ENCODE data around the gene BTF3L4. TPM values are rescaled to one million over a fixed set of nuclear protein-coding genes. Genes with fewer than 3 reads are reported as not detected.
A peak's percentile ranks its signal among the peaks of the same experiment; 100 is the strongest.
"Not testable (repeated sequence)": the region's sequence is repeated elsewhere in the genome, so short reads cannot be mapped to it uniquely, and the experiment has no call there.

The BTF3L4 gene
- total RNA-seq (58.7 TPM), polyA plus RNA-seq (ENCODE audit: insufficient read depth in 1 of 8, insufficient read length in 8 of 8, low replicate concordance in 1 of 8) (10 to 100 TPM; 63.9 to 80.3 (median 73.2) TPM)
- long read RNA-seq, donor 1, full-length matches to known transcripts = 22 of 22 reads
- long read RNA-seq, donor 1, partial matches to known transcripts = 0 of 22 reads
- long read RNA-seq, donor 1, other reads (novel, unspliced or antisense) = 0 of 22 reads
- long read RNA-seq, donor 2, full-length matches to known transcripts = 5 of 5 reads
- long read RNA-seq, donor 2, partial matches to known transcripts = 0 of 5 reads
- long read RNA-seq, donor 2, other reads (novel, unspliced or antisense) = 0 of 5 reads
- long read RNA-seq, donor 3, full-length matches to known transcripts = 43 of 43 reads
- long read RNA-seq, donor 3, partial matches to known transcripts = 0 of 43 reads
- long read RNA-seq, donor 3, other reads (novel, unspliced or antisense) = 0 of 43 reads
- long read RNA-seq, donor 4, full-length matches to known transcripts = 25 of 25 reads
- long read RNA-seq, donor 4, partial matches to known transcripts = 0 of 25 reads
- long read RNA-seq, donor 4, other reads (novel, unspliced or antisense) = 0 of 25 reads
- long read RNA-seq, donor 5, full-length matches to known transcripts = 103 of 103 reads
- long read RNA-seq, donor 5, partial matches to known transcripts = 0 of 103 reads
- long read RNA-seq, donor 5, other reads (novel, unspliced or antisense) = 0 of 103 reads
- long read RNA-seq, donor 6, full-length matches to known transcripts = 113 of 166 reads
- long read RNA-seq, donor 6, partial matches to known transcripts = 53 of 166 reads
- long read RNA-seq, donor 6, other reads (novel, unspliced or antisense) = 0 of 166 reads
- long read RNA-seq, donor 7, full-length matches to known transcripts = 62 of 72 reads
- long read RNA-seq, donor 7, partial matches to known transcripts = 10 of 72 reads
- long read RNA-seq, donor 7, other reads (novel, unspliced or antisense) = 0 of 72 reads
- long read RNA-seq, donor 8, full-length matches to known transcripts = 50 of 58 reads
- long read RNA-seq, donor 8, partial matches to known transcripts = 8 of 58 reads
- long read RNA-seq, donor 8, other reads (novel, unspliced or antisense) = 0 of 58 reads
- long read RNA-seq, donor 9, full-length matches to known transcripts = 47 of 56 reads
- long read RNA-seq, donor 9, partial matches to known transcripts = 9 of 56 reads
- long read RNA-seq, donor 9, other reads (novel, unspliced or antisense) = 0 of 56 reads
- long read RNA-seq, donor 10, full-length matches to known transcripts = 80 of 134 reads
- long read RNA-seq, donor 10, partial matches to known transcripts = 54 of 134 reads
- long read RNA-seq, donor 10, other reads (novel, unspliced or antisense) = 0 of 134 reads
- long read RNA-seq, donor 11, full-length matches to known transcripts = 45 of 45 reads
- long read RNA-seq, donor 11, partial matches to known transcripts = 0 of 45 reads
- long read RNA-seq, donor 11, other reads (novel, unspliced or antisense) = 0 of 45 reads

DNA sequence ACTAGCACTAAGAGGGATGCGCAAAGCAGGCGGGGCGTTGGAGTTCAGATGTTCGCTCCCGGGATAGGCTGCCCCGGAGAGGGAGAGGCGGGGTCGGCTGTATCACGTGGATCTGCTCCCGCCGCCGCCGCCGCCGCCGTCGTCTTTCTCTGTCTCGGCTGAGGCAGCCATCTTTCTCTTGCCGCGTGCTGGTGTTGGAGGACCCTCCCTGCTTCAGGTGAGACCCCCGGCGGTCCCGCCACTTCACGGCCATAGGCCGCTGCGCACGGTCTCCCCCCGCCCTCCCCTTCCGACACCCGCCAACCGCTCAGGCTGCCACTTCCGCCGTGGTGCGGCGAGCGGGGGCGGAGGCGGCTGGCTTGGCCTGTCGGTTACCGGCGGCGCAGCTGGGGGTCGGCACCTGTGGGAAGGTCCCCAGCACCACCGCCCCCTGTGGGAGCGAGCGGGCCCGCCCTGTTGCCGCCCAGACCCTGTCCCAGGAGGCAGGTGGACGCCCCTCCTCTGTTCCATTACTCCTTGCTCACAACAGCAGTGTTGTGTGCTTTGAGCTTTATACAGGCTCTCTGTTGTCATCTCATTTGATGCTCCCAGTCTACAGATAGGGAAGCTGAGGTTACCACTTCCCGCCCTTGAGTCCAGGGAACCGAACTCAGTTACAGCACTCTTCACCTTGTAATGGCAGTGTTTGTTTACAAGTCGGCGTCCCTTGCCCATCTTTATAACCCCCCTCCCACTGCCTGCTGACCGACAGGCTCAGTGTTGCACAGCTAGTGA, at the start of gene BTF3L4:
BTF3L4 (plus strand) TSS at position 133 of the 774 bp plus-strand sequence. CDS start 3,553 bp downstream, outside the sequence.
- Histone ChIP-seq H3K4me1 (ENCODE audit: control insufficient read depth, insufficient read depth, low read length) (peaks cover 10% of the 10 kb centered on the region), H3K9me3 (replicated peaks; ENCODE audit: control insufficient read depth, low read depth, low read length) (no peaks in the 10 kb centered on the region), H3K27ac (ENCODE audit: low read length) (peak within 1 kb of the TSS; percentile 97), H3K4me3 (ENCODE audit: low read length) (peak within 1 kb of the TSS; percentile 93), H3K27me3 (ENCODE audit: control insufficient read depth, insufficient read depth, low read length) (no peaks in the 10 kb centered on the region), H3K36me3 (ENCODE audit: control insufficient read depth, insufficient read depth, low read length) (peaks cover 12% of the 10 kb centered on the region)
- WGBS (ENCODE audit: insufficient coverage) = 0% methylated on average over 52 of the region's 54 CpGs
- peak; percentile 98 for DNase-seq

DNA sequence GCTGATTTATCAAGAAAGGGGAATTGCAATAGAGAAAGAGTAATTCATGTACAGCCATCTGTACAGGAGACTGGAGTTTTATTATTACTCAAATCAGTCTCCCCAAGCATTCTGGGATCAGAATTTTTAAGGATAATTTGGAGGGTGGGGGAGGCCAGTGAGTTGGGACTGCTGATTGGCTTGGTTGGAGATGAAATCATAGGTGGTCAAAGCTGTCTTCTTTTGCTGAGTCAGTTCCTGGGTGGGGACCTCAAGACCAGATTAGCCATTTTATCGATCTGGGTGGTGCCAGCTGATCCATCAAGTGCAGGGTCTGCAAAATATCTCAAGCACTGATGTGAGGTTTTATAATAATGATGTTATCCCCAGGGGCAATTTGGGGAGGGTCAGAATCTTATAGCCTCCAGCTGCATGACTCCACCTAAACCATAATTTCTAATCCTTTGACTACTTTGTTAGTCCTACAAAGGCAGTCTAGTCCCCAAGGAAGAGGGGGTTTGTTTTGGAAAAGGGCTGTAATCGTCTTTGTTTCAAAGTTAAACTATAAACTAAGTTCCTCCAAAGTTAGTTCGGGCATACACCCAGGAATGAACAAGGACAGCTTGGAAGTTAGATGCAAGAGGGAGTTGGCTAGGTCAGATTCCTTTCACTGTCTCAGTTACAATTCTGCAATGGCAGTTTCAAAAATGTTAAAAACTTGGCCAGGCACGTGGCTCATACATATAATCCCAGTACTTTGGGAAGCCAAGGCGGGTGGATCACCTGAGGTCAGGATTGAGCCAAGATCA, 48.7 kb upstream of the BTF3L4 start:
- Histone ChIP-seq H3K4me3 (ENCODE audit: low read length) (no peak overlapping the region), H3K9me3 (replicated peaks; ENCODE audit: control insufficient read depth, low read depth, low read length) (no peaks in the 10 kb centered on the region), H3K27ac (ENCODE audit: low read length) (no peak overlapping the region), H3K36me3 (ENCODE audit: control insufficient read depth, insufficient read depth, low read length) (no peaks in the 10 kb centered on the region), H3K4me1 (ENCODE audit: control insufficient read depth, insufficient read depth, low read length) (no peaks in the 10 kb centered on the region), H3K27me3 (ENCODE audit: control insufficient read depth, insufficient read depth, low read length) (peaks cover 18% of the 10 kb centered on the region)
- no CpG with 5 or more reads among the region's 5 CpGs for WGBS (ENCODE audit: insufficient coverage)
- peak; percentile 88 for DNase-seq

DNA sequence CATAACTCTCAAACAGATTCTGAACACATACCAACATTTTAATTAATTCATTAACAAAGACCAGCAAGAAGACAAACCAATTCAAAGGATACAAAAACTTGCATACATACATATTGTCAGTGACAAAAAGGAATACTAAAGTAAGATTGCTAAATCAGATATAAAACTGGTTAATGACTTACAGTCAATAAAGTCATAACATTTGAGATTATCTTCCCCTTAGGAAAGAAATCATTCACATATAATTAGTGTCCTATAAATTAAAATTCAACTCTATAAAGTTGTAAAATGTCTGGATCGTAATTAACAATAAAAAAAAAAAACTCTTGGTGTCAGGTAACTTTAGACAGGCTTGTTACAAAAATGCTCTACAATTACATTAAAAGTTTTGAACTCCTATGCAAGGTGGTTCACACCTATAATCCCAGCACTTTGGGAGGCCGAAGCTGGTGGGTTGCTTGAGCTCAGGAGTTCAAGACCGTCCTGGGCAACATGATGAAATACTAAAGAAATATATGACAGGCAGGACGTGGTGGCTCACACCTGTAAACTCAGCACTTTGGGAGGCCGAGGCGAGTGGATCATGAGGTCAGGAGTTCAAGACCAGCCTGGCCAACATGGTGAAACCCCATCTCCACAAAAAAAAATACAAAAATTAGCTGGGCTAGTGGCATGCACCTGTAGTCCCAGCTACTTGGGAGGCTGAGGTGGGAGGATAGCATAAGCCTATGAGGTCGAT, 47.9 kb upstream of the BTF3L4 start:
- no peaks in the 10 kb centered on the region for H3K9me3 ChIP-seq (replicated peaks; ENCODE audit: control insufficient read depth, low read depth, low read length)
- no peak overlapping the region for H3K27ac ChIP-seq (ENCODE audit: low read length)
- no peak overlapping the region for H3K4me3 ChIP-seq (ENCODE audit: low read length)
- DNase-seq = no peak
- no peaks in the 10 kb centered on the region for H3K4me1 ChIP-seq (ENCODE audit: control insufficient read depth, insufficient read depth, low read length)
- H3K36me3 ChIP-seq (ENCODE audit: control insufficient read depth, insufficient read depth, low read length) = no peaks in the 10 kb centered on the region
- H3K27me3 ChIP-seq (ENCODE audit: control insufficient read depth, insufficient read depth, low read length) = peaks cover 18% of the 10 kb centered on the region
- no CpG with 5 or more reads among the region's 7 CpGs for WGBS (ENCODE audit: insufficient coverage)

DNA sequence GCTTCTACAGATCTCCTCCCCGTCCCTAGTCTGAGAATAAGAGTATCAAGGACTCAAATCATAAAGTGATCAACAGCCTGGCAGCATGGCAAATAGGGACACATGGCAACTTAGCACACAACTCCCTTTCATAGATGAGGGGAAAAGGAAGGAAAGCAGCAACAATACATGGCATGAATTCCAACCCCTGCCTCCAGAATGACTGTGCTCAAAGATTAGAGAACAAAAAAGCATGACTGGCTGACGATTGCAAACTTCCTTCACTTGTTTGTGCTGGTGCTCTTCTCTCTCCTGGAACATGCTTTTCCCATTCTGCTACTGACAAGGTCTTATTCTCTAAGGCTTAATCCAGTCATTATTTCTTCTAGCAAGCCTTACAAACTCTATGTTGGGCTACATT, 34.0 kb upstream of the BTF3L4 start:
- Histone ChIP-seq H3K4me3 (ENCODE audit: low read length) (no peak overlapping the region), H3K36me3 (ENCODE audit: control insufficient read depth, insufficient read depth, low read length) (peaks cover 37% of the 10 kb centered on the region), H3K4me1 (ENCODE audit: control insufficient read depth, insufficient read depth, low read length) (no peaks in the 10 kb centered on the region), H3K27me3 (ENCODE audit: control insufficient read depth, insufficient read depth, low read length) (no peaks in the 10 kb centered on the region), H3K9me3 (replicated peaks; ENCODE audit: control insufficient read depth, low read depth, low read length) (no peaks in the 10 kb centered on the region), H3K27ac (ENCODE audit: low read length) (no peak overlapping the region)
- WGBS (ENCODE audit: insufficient coverage) = 73% methylated on average over 1 of the region's 2 CpGs
- DNase-seq = no peak

DNA sequence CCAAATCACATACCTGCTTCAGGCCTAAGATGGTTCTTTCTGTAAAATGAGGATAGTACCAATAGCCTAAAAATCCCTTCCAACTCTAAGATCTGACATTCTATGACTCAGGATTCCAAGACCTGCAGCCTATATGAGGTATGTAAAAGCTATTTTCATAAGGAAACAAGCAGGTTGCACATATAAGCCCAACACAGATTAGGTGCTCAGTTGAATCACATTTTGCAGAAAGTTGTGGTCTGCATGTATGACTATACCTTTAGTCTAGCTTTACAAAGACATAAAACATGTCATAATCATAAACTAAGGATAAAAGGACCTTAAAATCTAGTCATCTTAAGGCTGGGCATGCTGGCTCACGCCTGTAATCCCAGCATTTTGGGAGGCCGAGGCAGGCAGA, 29.8 kb upstream of the BTF3L4 start:
- H3K36me3 ChIP-seq (ENCODE audit: control insufficient read depth, insufficient read depth, low read length) = peaks cover 29% of the 10 kb centered on the region
- DNase-seq = no peak

DNA sequence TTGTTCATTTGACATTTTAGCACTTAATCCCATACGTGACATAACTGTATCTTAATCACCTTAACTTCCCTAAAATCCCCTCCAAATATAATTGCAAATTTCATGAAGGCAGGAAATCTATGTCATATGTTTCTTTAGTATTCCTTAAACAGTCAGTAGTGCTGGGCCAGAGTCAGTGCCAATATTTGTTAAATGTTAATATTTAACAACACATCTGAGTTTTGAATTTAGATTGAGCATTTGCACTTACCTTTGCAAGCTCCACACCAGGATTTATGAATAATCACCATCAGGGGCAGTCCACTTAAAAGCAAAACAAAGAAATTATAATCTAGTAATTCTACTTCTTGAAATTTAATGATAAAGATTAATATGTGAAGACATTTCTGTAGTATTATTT, 27.8 kb upstream of the BTF3L4 start:
- H3K36me3 ChIP-seq (ENCODE audit: control insufficient read depth, insufficient read depth, low read length) = peaks cover 14% of the 10 kb centered on the region
- WGBS (ENCODE audit: insufficient coverage) = no CpG with 5 or more reads among the region's 1 CpG
- DNase-seq = no peak
- no peak overlapping the region for H3K27ac ChIP-seq (ENCODE audit: low read length)
- no peak overlapping the region for H3K4me3 ChIP-seq (ENCODE audit: low read length)
- peaks cover 11% of the 10 kb centered on the region for H3K4me1 ChIP-seq (ENCODE audit: control insufficient read depth, insufficient read depth, low read length)
- no peaks in the 10 kb centered on the region for H3K9me3 ChIP-seq (replicated peaks; ENCODE audit: control insufficient read depth, low read depth, low read length)
- no peaks in the 10 kb centered on the region for H3K27me3 ChIP-seq (ENCODE audit: control insufficient read depth, insufficient read depth, low read length)

More for the DNA sequence above, 29.8 kb upstream of the BTF3L4 start:
- H3K9me3 ChIP-seq (replicated peaks; ENCODE audit: control insufficient read depth, low read depth, low read length) = no peaks in the 10 kb centered on the region
- no peak overlapping the region for H3K4me3 ChIP-seq (ENCODE audit: low read length)
- WGBS (ENCODE audit: insufficient coverage) = 83% methylated on average over 2 of the region's 2 CpGs
- no peaks in the 10 kb centered on the region for H3K4me1 ChIP-seq (ENCODE audit: control insufficient read depth, insufficient read depth, low read length)
- H3K27me3 ChIP-seq (ENCODE audit: control insufficient read depth, insufficient read depth, low read length) = no peaks in the 10 kb centered on the region
- no peak overlapping the region for H3K27ac ChIP-seq (ENCODE audit: low read length)

DNA sequence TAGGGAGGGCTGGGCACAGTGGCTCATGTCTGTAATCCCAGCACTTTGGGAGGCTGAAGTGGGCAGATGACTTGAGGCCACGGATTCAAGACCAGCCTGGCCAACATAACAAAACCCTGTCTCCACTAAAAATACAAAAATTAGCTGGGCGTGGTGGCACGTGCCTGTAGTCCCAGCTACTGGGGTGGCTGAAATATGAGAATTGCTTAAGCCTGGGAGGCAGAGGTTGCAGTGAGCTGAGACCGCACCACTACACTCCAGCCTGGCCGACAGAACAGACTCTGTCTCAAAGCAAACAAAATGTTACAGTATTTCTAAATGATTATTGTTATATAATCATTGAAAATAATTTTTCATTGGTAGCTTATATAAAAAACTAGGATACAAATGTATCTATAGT, 27.3 kb upstream of the BTF3L4 start:
- peaks cover 11% of the 10 kb centered on the region for H3K36me3 ChIP-seq (ENCODE audit: control insufficient read depth, insufficient read depth, low read length)
- DNase-seq = not testable (repeated sequence)
- WGBS (ENCODE audit: insufficient coverage) = no CpG with 5 or more reads among the region's 5 CpGs

DNA sequence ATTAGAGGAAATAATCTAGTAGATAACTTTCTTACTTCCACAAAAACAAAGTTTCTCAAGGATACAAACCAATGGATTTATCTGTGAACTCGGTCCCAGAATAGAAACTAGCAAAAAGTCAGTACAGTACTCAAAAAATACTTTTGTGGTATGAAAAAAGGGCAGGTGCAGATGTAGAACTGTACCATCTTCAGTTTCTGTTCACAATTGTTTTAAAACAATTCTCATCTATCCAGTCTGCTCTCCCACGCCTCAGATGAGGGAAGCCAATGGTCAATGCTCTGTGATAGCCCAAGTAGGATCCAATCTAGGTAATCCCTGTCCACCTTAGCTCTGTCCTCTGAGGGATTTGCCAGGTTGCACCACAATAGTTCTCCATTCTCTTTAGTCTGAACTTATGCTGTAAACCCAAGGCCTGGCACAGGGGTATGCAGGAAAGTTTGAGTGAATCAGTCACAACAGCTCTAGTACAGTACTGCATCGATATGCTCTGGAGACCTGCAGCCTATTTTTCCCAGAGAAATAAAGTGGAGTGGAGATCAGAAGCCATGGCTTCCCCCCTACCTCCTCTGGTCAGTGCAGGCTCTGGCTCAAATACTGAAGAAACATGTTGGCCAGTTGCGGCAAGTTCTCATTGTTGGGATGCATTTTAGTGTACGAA, 23.8 kb upstream of the BTF3L4 start:
- Histone ChIP-seq H3K27ac (ENCODE audit: low read length) (no peak overlapping the region), H3K36me3 (ENCODE audit: control insufficient read depth, insufficient read depth, low read length) (peaks cover 3% of the 10 kb centered on the region), H3K4me1 (ENCODE audit: control insufficient read depth, insufficient read depth, low read length) (peaks cover 11% of the 10 kb centered on the region), H3K27me3 (ENCODE audit: control insufficient read depth, insufficient read depth, low read length) (no peaks in the 10 kb centered on the region), H3K4me3 (ENCODE audit: low read length) (peak overlapping the region; percentile 81), H3K9me3 (replicated peaks; ENCODE audit: control insufficient read depth, low read depth, low read length) (no peaks in the 10 kb centered on the region)
- WGBS (ENCODE audit: insufficient coverage) = 68% methylated on average over 3 of the region's 5 CpGs
- peak; percentile 7 for DNase-seq

More for the DNA sequence above, 27.3 kb upstream of the BTF3L4 start:
- H3K4me3 ChIP-seq (ENCODE audit: low read length); H3K27ac ChIP-seq (ENCODE audit: low read length); H3K27me3 ChIP-seq (ENCODE audit: control insufficient read depth, insufficient read depth, low read length); H3K9me3 ChIP-seq (replicated peaks; ENCODE audit: control insufficient read depth, low read depth, low read length): not testable (repeated sequence)
- peaks cover 11% of the 10 kb centered on the region for H3K4me1 ChIP-seq (ENCODE audit: control insufficient read depth, insufficient read depth, low read length)

Measured in muscle of leg (tissue), 16 donors.